Measurements from ENCODE around the gene BAZ1B.
"Not testable (repeated sequence)": the region's sequence is repeated elsewhere in the genome, so short reads cannot be mapped to it uniquely, and the experiment has no call there.

The BAZ1B gene

GRCh38 chr7:73425356-73425983 is 96.6 kb downstream of the BAZ1B start:
- no peak for DNase-seq

GRCh38 chr7:73424489-73424885 is 97.6 kb downstream of the BAZ1B start:
- DNase-seq, result no peak

- no peak for DNase-seq
These were observed 98.3 kb downstream of the BAZ1B start for GRCh38 chr7:73423519-73424488.

- not testable (repeated sequence) for DNase-seq
These were observed 101.5 kb downstream of the BAZ1B start for GRCh38 chr7:73420610-73421009.

- not testable (repeated sequence) for DNase-seq
These were observed 102.1 kb downstream of the BAZ1B start for GRCh38 chr7:73420016-73420415.

GRCh38 chr7:73418113-73418703 is 103.9 kb downstream of the BAZ1B start:
- no peak for DNase-seq

GRCh38 chr7:73410541-73411131 is 111.5 kb downstream of the BAZ1B start:
- DNase-seq, result not testable (repeated sequence)

GRCh38 chr7:73404860-73405259 is 117.2 kb downstream of the BAZ1B start:
- not testable (repeated sequence) for DNase-seq

GRCh38 chr7:73399185-73400050 is 122.7 kb downstream of the BAZ1B start:
- peak; percentile 73 for DNase-seq

GRCh38 chr7:73397521-73398281 is 124.4 kb downstream of the BAZ1B start:
- DNase-seq, result no peak

- DNase-seq, result no peak
These were observed 126.3 kb downstream of the BAZ1B start for GRCh38 chr7:73395538-73396503.

GRCh38 chr7:73394422-73394821 is 127.7 kb downstream of the BAZ1B start:
- no peak for DNase-seq

GRCh38 chr7:73391396-73391795 is 130.7 kb downstream of the BAZ1B start:
- DNase-seq, result no peak

All from stimulated activated CD4-positive, alpha-beta T cell treated with anti-CD3 and anti-CD28 coated beads, Interleukin-4, amount 100 ng/mL, for 1 hour (primary cell).